ENCODE results near the gene NELFB.

NELFB gene

GRCh38 chr9:137314561-137315560 is 59.7 kb downstream of the NELFB start:
- no peak for DNase-seq (ENCODE audit: low read depth)

DNA sequence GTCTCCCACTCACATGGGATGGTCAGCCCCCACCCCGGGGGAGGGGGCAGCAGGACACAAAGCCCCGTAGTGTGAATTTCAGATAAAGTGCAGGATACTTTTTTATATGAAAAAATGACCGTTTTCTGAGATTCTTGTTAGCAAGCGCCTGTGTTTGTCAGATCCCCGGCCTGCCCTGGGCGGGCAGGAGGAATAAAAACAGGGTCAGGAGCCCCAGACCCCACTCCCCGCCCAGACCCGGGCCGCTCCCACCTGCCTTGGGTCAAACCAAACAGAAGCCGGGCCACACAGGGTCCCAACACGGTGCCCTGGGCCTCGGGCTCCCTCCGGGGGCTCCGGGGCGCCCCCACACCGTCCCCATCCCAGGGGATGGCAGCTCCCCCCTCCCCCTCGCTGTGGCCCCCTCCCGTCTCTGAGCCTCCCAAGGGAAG is 60.5 kb downstream of the NELFB start:
- no peak for DNase-seq (ENCODE audit: low read depth)

DNA sequence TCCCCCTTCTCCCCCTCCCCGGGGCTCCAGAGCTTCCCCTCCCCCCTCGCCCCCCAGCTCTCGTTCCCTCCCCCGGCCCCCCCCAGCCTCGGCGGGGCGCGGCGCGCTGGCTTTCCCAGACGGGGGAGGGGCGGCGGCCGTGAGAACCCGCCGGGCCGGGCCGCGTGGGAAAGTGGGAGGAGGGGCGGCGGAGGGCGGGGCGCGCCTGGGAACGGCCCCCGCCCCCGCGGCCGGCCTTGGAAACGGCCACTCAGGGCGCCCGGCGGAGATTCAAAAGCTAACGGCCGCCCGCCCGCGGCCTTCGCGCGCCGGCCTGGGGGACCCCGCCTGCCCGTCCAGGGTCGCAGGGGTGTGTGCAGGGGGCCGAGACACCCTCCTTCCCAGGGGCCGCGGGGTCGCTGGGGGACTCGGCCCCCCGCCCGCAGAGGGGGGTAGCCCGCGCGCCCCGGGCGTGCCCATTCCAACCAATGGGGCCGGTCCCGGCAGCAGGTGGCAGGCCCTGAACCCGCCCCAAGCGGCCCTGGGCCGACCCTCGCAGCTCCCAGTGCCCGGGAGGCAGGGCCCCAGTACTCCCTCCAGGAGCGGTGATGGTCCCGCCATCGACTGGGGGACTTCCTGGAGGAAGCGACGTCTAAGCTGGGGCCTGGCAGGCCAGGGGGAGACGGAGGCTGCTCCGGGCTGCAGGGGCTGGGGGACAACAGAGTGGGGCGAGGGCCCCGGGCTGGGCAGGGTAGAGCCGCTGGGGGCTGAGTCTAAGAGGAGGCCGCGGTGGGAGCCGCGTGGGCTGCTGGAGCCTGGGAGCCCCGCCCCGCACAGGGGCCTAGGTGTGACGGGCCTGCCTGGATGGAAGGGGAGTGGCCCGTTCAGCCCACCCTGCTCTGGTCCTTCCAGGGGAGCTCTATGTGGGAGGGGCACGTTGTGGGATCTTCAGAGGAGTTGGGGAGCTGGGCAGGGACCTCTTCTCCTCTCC is 61.2 kb downstream of the NELFB start:
- DNase-seq (ENCODE audit: low read depth) = no peak

GRCh38 chr9:137317021-137317717 is 62.0 kb downstream of the NELFB start:
- DNase-seq (ENCODE audit: low read depth) = no peak

- no peak for DNase-seq (ENCODE audit: low read depth)
Observed at GRCh38 chr9:137317718-137318511, 62.8 kb downstream of the NELFB start.

GRCh38 chr9:137318602-137319001 is 63.5 kb downstream of the NELFB start:
- DNase-seq (ENCODE audit: low read depth) = no peak

DNA sequence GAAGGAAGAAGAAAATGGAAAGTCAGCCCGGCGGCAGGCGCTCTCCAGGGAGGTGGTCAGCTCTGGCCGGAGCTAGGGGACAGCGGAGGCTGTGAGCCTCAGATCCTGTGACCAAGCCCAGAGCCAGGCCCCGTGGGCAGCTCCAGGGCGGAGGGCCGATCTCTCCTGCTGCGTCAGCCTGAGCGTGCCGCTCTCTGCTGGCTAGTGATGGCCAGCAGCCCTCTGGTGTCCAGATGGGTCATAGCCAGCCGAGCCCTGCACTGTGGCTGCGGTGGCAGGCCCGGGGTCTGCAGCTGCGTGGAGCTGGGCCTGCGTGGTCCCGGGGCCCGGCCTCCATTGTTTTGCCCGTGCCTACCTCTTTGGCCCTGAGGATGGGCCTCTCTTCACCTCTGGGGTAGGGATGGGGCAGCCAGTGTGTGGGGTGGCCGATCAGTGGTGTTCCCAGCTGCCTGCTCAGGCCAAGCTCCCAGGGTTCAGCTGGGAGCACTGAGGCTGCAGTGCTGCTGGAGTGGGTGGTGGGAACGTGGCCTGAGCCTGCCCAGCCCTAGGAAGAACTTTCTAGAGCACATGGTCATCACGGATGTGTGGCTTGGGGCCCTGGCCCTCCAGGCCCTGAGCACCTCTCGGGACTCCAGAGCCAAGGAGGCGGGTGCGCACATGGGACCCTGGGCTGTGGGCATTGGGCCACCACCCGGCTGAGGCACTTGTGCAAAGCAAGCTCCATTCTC is 64.0 kb downstream of the NELFB start:
- no peak for DNase-seq (ENCODE audit: low read depth)

GRCh38 chr9:137319739-137320551 is 64.8 kb downstream of the NELFB start:
- DNase-seq (ENCODE audit: low read depth) = no peak

- no peak for DNase-seq (ENCODE audit: low read depth)
Observed at GRCh38 chr9:137320555-137321384, 65.6 kb downstream of the NELFB start.

- DNase-seq (ENCODE audit: low read depth) = no peak
Observed at GRCh38 chr9:137321726-137322361, 66.7 kb downstream of the NELFB start.

Data from stimulated activated CD8-positive, alpha-beta memory T cell treated with anti-CD3 and anti-CD28 coated beads, Interleukin-15, amount 100 ng/mL, for 24 hours (primary cell).